K562 (cell line): ENCODE results near the gene JPH4. TPM values are rescaled to one million over a fixed set of nuclear protein-coding genes. Genes with fewer than 3 reads are reported as not detected.

Experiments
- ATAC-seq: fragments of 200-7000 bp; cut with Tn5 transposase; 3 replicates; pipeline ENCODE4 v1.9.1; 2020; ENCODE audit warnings: moderate library complexity
- BruUV-seq: library from RNA; stranded (reverse); fragments of 400-500 nt; replicated peaks from 2 replicates; lab custom pipeline; 2021; lab: Mats Ljungman, UMichigan
- CTCF ChIA-PET: fragments of 300-600 bp; formaldehyde crosslinking; extraction: SDS; loops from one replicate; lab custom pipeline; 2021; ENCODE audit warnings: low intra/inter-chr PET ratio; lab: Yijun Ruan, JAX
- POLR2A ChIA-PET: fragments of 300-600, 350-650 bp; sonication (Branson Sonifier 250); formaldehyde crosslinking; extraction: SDS; loops from one replicate; lab custom pipeline; 2021; ENCODE audit warnings: antibody characterized with exemption, inconsistent platforms; lab: Yijun Ruan, JAX
- DNase-seq, 4 experiments: peaks; one replicate each; pipeline versions ENCODE4 v3.0.0 to v3.0.0-alpha.2; 2011 to 2018; ENCODE audit warnings: low spot score in 3 of 4, mixed read lengths in 3 of 4; ENCODE audit errors: extremely low read depth in 1 of 4
- FAIRE-seq: peaks from 2 replicates; lab custom pipeline; 2011; peaks lifted over from hg19 to GRCh38; lab: Jason Lieb, UNC
- H2AFZ ChIP-seq: 2 replicates; pipeline ENCODE4 v1.6.0; 2011; ENCODE audit warnings: low read depth, low read length, control low read depth, inconsistent platforms
- H3K27ac ChIP-seq: fragments of 200-600 bp; 3 replicates; pipeline ENCODE4 v1.8.0; 2011; ENCODE audit warnings: low read depth, mild to moderate bottlenecking, control low read depth, inconsistent platforms, low read length, moderate library complexity, mixed read lengths; ENCODE audit errors: extremely low read depth
- H3K27me3 ChIP-seq, 2 experiments: fragments of 300-600 bp in 1 of 2; 2 replicates in 1 of 2; 3 replicates in 1 of 2; pipeline versions ENCODE4 v1.6.0 to v1.8.0; 2011; ENCODE audit warnings: inconsistent platforms in 2 of 2, low read length in 2 of 2, mild to moderate bottlenecking in 1 of 2, mixed read lengths in 1 of 2, moderate library complexity in 1 of 2; ENCODE audit not compliant: control insufficient read depth in 2 of 2, insufficient read depth in 2 of 2
- H3K36me3 ChIP-seq: fragments of 300-600 bp; 3 replicates; pipeline ENCODE4 v1.8.0; 2011; ENCODE audit warnings: mild to moderate bottlenecking, low read length, inconsistent platforms; ENCODE audit not compliant: control insufficient read depth, insufficient read depth
- H3K4me1 ChIP-seq, 2 experiments: fragments of 200-600 bp in 1 of 2; replicated peaks in 1 of 2; 2 replicates in 1 of 2; 3 replicates in 1 of 2; pipeline versions ENCODE4 v1.5.1 to v1.8.0; 2011; ENCODE audit warnings: inconsistent platforms in 2 of 2, low read length in 2 of 2, mild to moderate bottlenecking in 1 of 2, mixed read lengths in 1 of 2, moderate library complexity in 1 of 2; ENCODE audit not compliant: control insufficient read depth in 2 of 2, insufficient read depth in 2 of 2
- H3K4me2 ChIP-seq: 2 replicates; pipeline ENCODE4 v1.6.1; 2011; ENCODE audit warnings: low read length, control low read depth, inconsistent platforms, mixed read lengths; ENCODE audit not compliant: insufficient read depth
- H3K4me3 ChIP-seq: fragments of 200-600 bp; sonication (generic), shearing (Covaris generic); 2 replicates; pipeline ENCODE4 v1.5.1; 2016; ENCODE audit warnings: control low read depth, inconsistent platforms
- H3K79me2 ChIP-seq: fragments of 200-600 bp; 3 replicates; pipeline ENCODE4 v1.8.0; 2011; ENCODE audit warnings: low read length, inconsistent platforms; ENCODE audit not compliant: control insufficient read depth, insufficient read depth
- H3K9ac ChIP-seq, 2 experiments: 2 replicates each; pipeline versions ENCODE4 v1.6.0 to v1.6.1; 2011; ENCODE audit warnings: low read depth in 2 of 2, low read length in 2 of 2, control low read depth in 1 of 2, inconsistent platforms in 1 of 2, mild to moderate bottlenecking in 1 of 2, mixed read lengths in 1 of 2; ENCODE audit not compliant: insufficient read depth in 1 of 2
- H3K9me1 ChIP-seq: one replicate; pipeline ENCODE4 v1.6.0; 2011; ENCODE audit warnings: inconsistent platforms, mild to moderate bottlenecking, low read length, moderate library complexity; ENCODE audit not compliant: control insufficient read depth, insufficient read depth
- H3K9me3 ChIP-seq: replicated peaks from 2 replicates; pipeline ENCODE4 v1.5.1; 2011; ENCODE audit warnings: low read depth, low read length, inconsistent platforms; ENCODE audit not compliant: control insufficient read depth, insufficient read depth
- H4K20me1 ChIP-seq: replicated peaks from 2 replicates; pipeline ENCODE4 v1.6.1; 2011; ENCODE audit warnings: low read length, inconsistent platforms, mixed read lengths; ENCODE audit not compliant: control insufficient read depth, insufficient read depth
- CAMTA2 ChIP-seq: fragments of 250-450 bp; sonication (Bioruptor Pico); conservative IDR thresholded peaks from 2 replicates; pipeline ENCODE4 v1.5.1; 2022
- CTBP1 ChIP-seq: fragments of 450-650 bp; IDR thresholded peaks from 2 replicates; pipeline ENCODE4 v1.6.1; 2016; ENCODE audit warnings: borderline replicate concordance
- GATA2 ChIP-seq: sonication (generic); formaldehyde crosslinking; IDR thresholded peaks from 2 replicates; pipeline ENCODE4 v1.4.0; 2020; ENCODE audit warnings: mild to moderate bottlenecking, missing genetic modification reagents
- HCFC1 ChIP-seq: IDR thresholded peaks from 2 replicates; pipeline ENCODE4 v1.6.1; 2012; ENCODE audit warnings: low read depth, low read length, improper control_type of control experiment
- MCM2 ChIP-seq: fragments of 450-650 bp; IDR thresholded peaks from 2 replicates; pipeline ENCODE4 v1.6.1; 2017; ENCODE audit warnings: low read depth, mild to moderate bottlenecking
- NONO ChIP-seq, 2 experiments: fragments of 200-400 bp in 1 of 2; fragments of 450-650 bp in 1 of 2; formaldehyde crosslinking in 1 of 2; IDR thresholded peaks; 2 replicates each; pipeline ENCODE4 v1.6.1; 2017; ENCODE audit warnings: low read depth in 2 of 2, mild to moderate bottlenecking in 2 of 2, moderate library complexity in 2 of 2, low read length in 1 of 2
- SIRT6 ChIP-seq: IDR thresholded peaks from one replicate; pipeline ENCODE4 v1.6.1; 2012; ENCODE audit warnings: low read depth, mild to moderate bottlenecking, control low read depth, inconsistent platforms, low read length, moderate library complexity
- SNIP1 ChIP-seq: fragments of 450-650 bp; IDR thresholded peaks from 2 replicates; pipeline ENCODE4 v1.7.1; 2017; ENCODE audit warnings: low read depth, mild to moderate bottlenecking
- ZEB2 ChIP-seq: fragments of 450-650 bp; IDR thresholded peaks from 2 replicates; pipeline ENCODE4 v1.6.1; 2016
- ZNF143 ChIP-seq: sonication (generic); formaldehyde crosslinking; IDR thresholded peaks from 2 replicates; pipeline ENCODE4 v1.9.0; 2022; ENCODE audit warnings: mild to moderate bottlenecking, missing genetic modification reagents
- ZNF232 ChIP-seq: sonication (generic); formaldehyde crosslinking; IDR thresholded peaks from 2 replicates; pipeline ENCODE4 v1.8.0; 2022; ENCODE audit warnings: mild to moderate bottlenecking, missing genetic modification reagents
- ZNF444 ChIP-seq: fragments of 250-450 bp; sonication (Bioruptor Pico); IDR thresholded peaks from 2 replicates; pipeline ENCODE4 v1.4.0; 2020; ENCODE audit warnings: mild to moderate bottlenecking, moderate library complexity
- WGBS: fragments of 100-300 bp; shearing (Covaris generic); methylation state at CpG from one replicate; pipeline ENCODE4 v1.1.6; 2016; ENCODE audit warnings: low coverage, mixed read lengths; ENCODE audit not compliant: insufficient coverage; ENCODE audit errors: missing lambda C conversion rate; 5-methylcytosine and 5-hydroxymethylcytosine counted together
- in situ Hi-C: fragments of 300-500 bp; cut with MboI; formaldehyde crosslinking; loops from 4 replicates; pipeline ENCODE4 v1.15.0; 2018; ENCODE audit warnings: inconsistent platforms, mixed read lengths
- intact Hi-C: fragments of 100-400 bp; cut with micrococcal nuclease; formaldehyde crosslinking; loops from 2 replicates; pipeline ENCODE4 v1.14.2; 2022
- polyA plus RNA-seq, 8 experiments: library from polyadenylated mRNA; depleted of rRNA in 4 of 8; stranded (reverse) in 5 of 8; unstranded in 3 of 8; fragments of >200 nt; fragmentation: Nextera tagmentation in 2 of 8; fragmentation: Illumina TruSeq in 1 of 8; extraction: Ambion mirVana in 2 of 8; extraction: Trizol in 1 of 8; gene quantifications; 2 replicates each; pipeline versions ENCODE4 v1.2.1 to v1.2.3, GENCODE V29; 2011 to 2014; ENCODE audit warnings: inconsistent platforms in 1 of 8, missing spikeins in 1 of 8
- total RNA-seq, 7 experiments: library from RNA; depleted of rRNA in 6 of 7; stranded (reverse); fragments of >200 nt in 6 of 7; fragmentation: Illumina TruSeq in 2 of 7; extraction: Trizol in 2 of 7; gene quantifications; 2 replicates each; pipeline versions ENCODE4 v1.2.1 to v1.2.3, GENCODE V29; 2011 to 2021; ENCODE audit warnings: low replicate concordance in 1 of 7
- TF ChIP-seq, protein P1 (sequence below), 3 experiments: IDR thresholded peaks in 2 of 3; conservative IDR thresholded peaks in 1 of 3; 2 replicates each; pipeline ENCODE4 v1.5.1; 2011 to 2012; ENCODE audit warnings: low read length in 3 of 3, mild to moderate bottlenecking in 3 of 3, control low read depth in 2 of 3, improper control_type of control experiment in 1 of 3, inconsistent platforms in 1 of 3, low read depth in 1 of 3, mixed read lengths in 1 of 3, moderate library complexity in 1 of 3; ENCODE audit not compliant: insufficient read depth in 2 of 3
- TF ChIP-seq, protein P2 (sequence below): fragments of 450-650 bp; formaldehyde crosslinking; IDR thresholded peaks from 2 replicates; pipeline ENCODE4 v1.4.0; 2022; ENCODE audit warnings: mild to moderate bottlenecking, moderate library complexity

The JPH4 gene
- total and polyA plus RNA-seq, 9 of the 15 experiments (the other 6 are each of a cell fraction or from before 2014, with no cell fraction given) = 0.04 to 0.13 (median 0.06) TPM; not detected in 5

DNA sequence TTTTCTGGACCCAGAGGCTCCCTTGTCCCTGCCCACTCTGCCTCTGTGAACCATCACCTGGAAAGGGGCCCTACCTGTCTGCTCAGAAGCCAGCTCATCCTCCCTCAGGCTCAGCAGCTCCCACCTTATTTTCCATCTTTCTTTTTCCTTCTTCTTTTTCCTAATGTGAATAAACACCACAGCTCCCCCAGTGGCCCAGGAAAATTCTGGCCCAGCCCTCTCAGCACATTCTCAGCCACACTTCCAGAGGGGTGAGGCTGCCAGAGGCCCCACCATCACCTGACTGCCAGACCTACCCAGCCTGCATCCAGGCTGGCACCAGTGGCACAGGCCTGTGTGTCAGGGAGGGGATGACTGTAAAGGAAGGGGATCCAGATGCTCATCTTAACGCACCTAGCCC is 50.0 kb downstream of the JPH4 start:
- no peaks in the 10 kb centered on the region for H3K79me2 ChIP-seq
- TF ChIP-seq, protein P1, sequence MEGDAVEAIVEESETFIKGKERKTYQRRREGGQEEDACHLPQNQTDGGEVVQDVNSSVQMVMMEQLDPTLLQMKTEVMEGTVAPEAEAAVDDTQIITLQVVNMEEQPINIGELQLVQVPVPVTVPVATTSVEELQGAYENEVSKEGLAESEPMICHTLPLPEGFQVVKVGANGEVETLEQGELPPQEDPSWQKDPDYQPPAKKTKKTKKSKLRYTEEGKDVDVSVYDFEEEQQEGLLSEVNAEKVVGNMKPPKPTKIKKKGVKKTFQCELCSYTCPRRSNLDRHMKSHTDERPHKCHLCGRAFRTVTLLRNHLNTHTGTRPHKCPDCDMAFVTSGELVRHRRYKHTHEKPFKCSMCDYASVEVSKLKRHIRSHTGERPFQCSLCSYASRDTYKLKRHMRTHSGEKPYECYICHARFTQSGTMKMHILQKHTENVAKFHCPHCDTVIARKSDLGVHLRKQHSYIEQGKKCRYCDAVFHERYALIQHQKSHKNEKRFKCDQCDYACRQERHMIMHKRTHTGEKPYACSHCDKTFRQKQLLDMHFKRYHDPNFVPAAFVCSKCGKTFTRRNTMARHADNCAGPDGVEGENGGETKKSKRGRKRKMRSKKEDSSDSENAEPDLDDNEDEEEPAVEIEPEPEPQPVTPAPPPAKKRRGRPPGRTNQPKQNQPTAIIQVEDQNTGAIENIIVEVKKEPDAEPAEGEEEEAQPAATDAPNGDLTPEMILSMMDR (IDR thresholded peaks at IDR 0.05 in 2 of 3, conservative IDR thresholded peaks at IDR 0.05 in 1 of 3; ENCODE audit: insufficient read depth in 2 of 3, low read depth in 1 of 3, low read length in 3 of 3) = peak in 1 of 3 experiments; percentile 31; a peak in 1 of 6 replicates
- no peak for TF ChIP-seq ZNF444 (CRISPR knock-in tag)
- TF ChIP-seq, all 486 proteins: peak for 1
- H3K36me3 ChIP-seq = no peaks in the 10 kb centered on the region
- WGBS = 0% methylated on average over 1 of the region's 1 CpG
- H3K9me1 ChIP-seq = no peaks in the 10 kb centered on the region
- H2AFZ ChIP-seq = no peak overlapping the region
- peak; percentile 51; the same call in 1 of the 3 replicates for ATAC-seq
- peak overlapping the region in 1 of 2 experiments; percentile 17; a peak in 2 of 4 replicates for H3K9ac ChIP-seq
- no peak overlapping the region for H3K27ac ChIP-seq
- peaks cover 0 to 48% of the 10 kb centered on the region in 2 experiments; a peak in 3 of 5 replicates for H3K27me3 ChIP-seq
- H3K9me3 ChIP-seq = no peaks in the 10 kb centered on the region
- no peak for FAIRE-seq
- no peak overlapping the region for H3K4me3 ChIP-seq
- ChIA-PET POLR2A (no interaction called here), CTCF (no interaction called here)
- no TSS peak for BruUV-seq
- intact Hi-C loops (no loop called here), in situ Hi-C loops (no loop called here)
- H3K4me2 ChIP-seq = no peak overlapping the region
- H3K4me1 ChIP-seq = peaks cover 0 to 6% of the 10 kb centered on the region in 2 experiments; a peak in 2 of 5 replicates
- DNase-seq = no peak
- no peaks in the 10 kb centered on the region; the same call in 1 of the 2 replicates for H4K20me1 ChIP-seq

DNA sequence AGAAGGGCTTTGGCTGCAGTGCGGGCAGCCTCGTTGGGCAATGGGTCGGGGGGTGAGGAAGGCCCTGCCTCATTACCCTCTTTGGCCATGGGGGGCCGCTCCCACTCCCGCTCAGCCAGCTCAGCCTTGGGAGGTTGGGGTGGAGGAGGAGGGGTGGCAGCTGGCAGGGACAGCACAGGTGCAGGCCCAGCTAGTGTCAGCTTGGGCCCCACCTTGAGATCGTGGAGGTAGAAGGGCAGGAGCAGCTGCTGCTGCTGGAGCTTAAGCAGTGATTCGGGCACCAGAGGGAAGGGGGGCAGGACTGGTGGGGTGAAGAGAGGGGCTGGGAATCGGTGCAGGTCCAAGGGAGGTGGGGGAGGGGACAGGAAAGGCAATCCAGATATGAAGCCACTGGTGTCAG is 53.0 kb downstream of the JPH4 start:
- POLR2A ChIA-PET = interaction anchor here (0.5 to 0.7 kb wide), 2 partner anchors 151 to 518 kb away, joined by 3 to 4 read pairs; no protein-coding TSS in a partner anchor
- peaks cover 0 to 49% of the 10 kb centered on the region in 2 experiments; a peak in 3 of 5 replicates for H3K27me3 ChIP-seq
- ATAC-seq (no peak), DNase-seq (peak in 2 of 4 experiments; percentile 21 to 23), FAIRE-seq (no peak)
- no peak overlapping the region for H3K4me2 ChIP-seq
- BruUV-seq = no TSS peak
- H3K27ac ChIP-seq = no peak overlapping the region
- no peak overlapping the region for H2AFZ ChIP-seq
- H3K9me3 ChIP-seq = no peaks in the 10 kb centered on the region
- whole genome bisulfite sequencing = 7% methylated on average over 3 of the region's 8 CpGs
- H3K36me3 ChIP-seq = no peaks in the 10 kb centered on the region
- H3K4me3 ChIP-seq = no peak overlapping the region
- intact Hi-C loops (no loop called here), in situ Hi-C loops (no loop called here)
- H3K4me1 ChIP-seq = peaks cover 0 to 8% of the 10 kb centered on the region in 2 experiments; a peak in 2 of 5 replicates
- H4K20me1 ChIP-seq = no peaks in the 10 kb centered on the region; the same call in 1 of the 2 replicates
- no peak overlapping the region for H3K9ac ChIP-seq
- H3K9me1 ChIP-seq = no peaks in the 10 kb centered on the region
- CTCF ChIA-PET = no interaction called here
- H3K79me2 ChIP-seq = no peaks in the 10 kb centered on the region
- no peak for TF ChIP-seq ZNF232 (CRISPR knock-in tag)
- no peak for TF ChIP-seq NONO (IDR thresholded peaks at IDR 0.05; ENCODE audit: low read depth in 2 of 2, low read length in 1 of 2)
- TF ChIP-seq MCM2 = no peak
- TF ChIP-seq CTBP1 = no peak
- TF ChIP-seq SIRT6 = no peak
- no peak for TF ChIP-seq SNIP1
- no peak for TF ChIP-seq HCFC1
- TF ChIP-seq GATA2 (CRISPR knock-in tag) = no peak
- no peak for TF ChIP-seq ZEB2
- TF ChIP-seq, protein P2, sequence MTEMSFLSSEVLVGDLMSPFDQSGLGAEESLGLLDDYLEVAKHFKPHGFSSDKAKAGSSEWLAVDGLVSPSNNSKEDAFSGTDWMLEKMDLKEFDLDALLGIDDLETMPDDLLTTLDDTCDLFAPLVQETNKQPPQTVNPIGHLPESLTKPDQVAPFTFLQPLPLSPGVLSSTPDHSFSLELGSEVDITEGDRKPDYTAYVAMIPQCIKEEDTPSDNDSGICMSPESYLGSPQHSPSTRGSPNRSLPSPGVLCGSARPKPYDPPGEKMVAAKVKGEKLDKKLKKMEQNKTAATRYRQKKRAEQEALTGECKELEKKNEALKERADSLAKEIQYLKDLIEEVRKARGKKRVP (CRISPR knock-in tag) = no peak
- TF ChIP-seq ZNF143 (CRISPR knock-in tag) = no peak
- TF ChIP-seq CAMTA2 (CRISPR knock-in tag) = no peak
